ENCODE results near the gene BMPR2.

GRCh38 chr2:202353430-202353829 lies 22.7 kb upstream of the BMPR2 start:
- TF ChIP-seq POLR2A (IDR thresholded peaks at IDR 0.05) (no peak), EP300 (IDR thresholded peaks at IDR 0.05) (no peak)
- TF ChIP-seq, protein P1, sequence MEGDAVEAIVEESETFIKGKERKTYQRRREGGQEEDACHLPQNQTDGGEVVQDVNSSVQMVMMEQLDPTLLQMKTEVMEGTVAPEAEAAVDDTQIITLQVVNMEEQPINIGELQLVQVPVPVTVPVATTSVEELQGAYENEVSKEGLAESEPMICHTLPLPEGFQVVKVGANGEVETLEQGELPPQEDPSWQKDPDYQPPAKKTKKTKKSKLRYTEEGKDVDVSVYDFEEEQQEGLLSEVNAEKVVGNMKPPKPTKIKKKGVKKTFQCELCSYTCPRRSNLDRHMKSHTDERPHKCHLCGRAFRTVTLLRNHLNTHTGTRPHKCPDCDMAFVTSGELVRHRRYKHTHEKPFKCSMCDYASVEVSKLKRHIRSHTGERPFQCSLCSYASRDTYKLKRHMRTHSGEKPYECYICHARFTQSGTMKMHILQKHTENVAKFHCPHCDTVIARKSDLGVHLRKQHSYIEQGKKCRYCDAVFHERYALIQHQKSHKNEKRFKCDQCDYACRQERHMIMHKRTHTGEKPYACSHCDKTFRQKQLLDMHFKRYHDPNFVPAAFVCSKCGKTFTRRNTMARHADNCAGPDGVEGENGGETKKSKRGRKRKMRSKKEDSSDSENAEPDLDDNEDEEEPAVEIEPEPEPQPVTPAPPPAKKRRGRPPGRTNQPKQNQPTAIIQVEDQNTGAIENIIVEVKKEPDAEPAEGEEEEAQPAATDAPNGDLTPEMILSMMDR (IDR thresholded peaks at IDR 0.05): no peak

Data from sigmoid colon (tissue), 4 donors.